ENCODE data around the gene MYO5B. TPM values are rescaled to one million over a fixed set of nuclear protein-coding genes. Genes with fewer than 3 reads are reported as not detected.
A peak's percentile ranks its signal among the peaks of the same experiment; 100 is the strongest.
"Not testable (repeated sequence)": the region's sequence is repeated elsewhere in the genome, so short reads cannot be mapped to it uniquely, and the experiment has no call there.

MYO5B gene
- total RNA-seq, 1 donor from 2014 or later: 46.2 TPM

DNA sequence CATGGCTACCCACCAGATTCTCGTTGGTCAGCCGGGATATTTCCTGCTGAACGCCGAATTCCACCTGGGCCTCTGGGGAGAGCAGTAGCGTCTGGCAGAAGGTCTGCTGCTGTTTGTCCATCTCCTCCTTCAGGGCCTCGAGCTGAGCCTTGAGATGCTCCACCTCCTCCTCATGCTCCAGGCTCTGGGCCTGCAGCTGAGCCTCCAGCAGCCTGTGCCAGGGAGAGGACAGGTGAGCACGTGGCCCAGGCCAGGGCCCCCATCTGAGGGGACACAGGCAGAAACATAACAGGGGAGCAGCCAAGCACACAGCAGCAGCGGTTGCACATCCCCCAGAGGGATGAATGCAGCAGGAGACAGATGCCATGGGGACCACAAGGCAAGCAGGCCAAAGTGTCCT is 341.5 kb downstream of the MYO5B start:
- peak; percentile 23 for DNase-seq (ENCODE audit: low spot score)

DNA sequence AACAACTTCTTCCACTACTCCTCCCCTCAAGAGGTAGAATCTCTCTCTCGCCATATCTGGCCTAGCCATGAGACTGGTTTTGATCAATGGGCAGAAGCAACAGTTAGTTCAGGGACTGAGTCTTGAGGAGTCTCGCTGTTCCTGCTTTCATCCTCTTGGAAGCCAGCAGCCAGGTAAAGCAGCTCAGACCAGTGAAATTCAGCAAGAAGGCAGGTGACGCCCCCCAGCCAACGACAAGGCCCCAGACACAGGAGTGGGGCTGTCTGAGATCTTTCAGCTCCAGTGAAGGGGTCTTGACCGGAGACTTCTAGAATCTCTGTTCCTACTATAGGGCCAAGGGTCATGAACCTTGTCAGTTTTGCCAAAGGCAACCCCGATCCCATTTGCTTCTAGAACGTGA is 341.9 kb downstream of the MYO5B start:
- no peak for DNase-seq (ENCODE audit: low spot score)

DNA sequence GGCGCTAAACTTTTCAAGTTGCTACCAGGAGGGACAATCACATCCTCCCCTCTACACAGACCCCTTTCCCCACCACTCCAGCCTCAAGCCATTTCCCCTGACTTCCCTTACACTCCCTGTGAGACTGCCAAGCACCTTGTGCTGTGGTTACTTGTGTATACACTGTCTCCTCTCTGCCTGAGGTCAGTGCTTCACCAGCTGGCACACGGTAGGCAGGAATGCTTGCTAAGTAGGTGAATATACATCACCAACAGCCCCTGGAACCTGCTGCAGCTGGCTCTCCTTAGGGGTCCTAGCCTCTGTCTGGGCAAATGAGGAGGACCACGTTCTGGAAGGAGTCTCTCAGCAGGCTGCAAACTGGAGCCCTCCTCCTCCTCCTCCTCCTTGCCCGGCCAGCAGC is 343.3 kb downstream of the MYO5B start:
- peak; percentile 19 for DNase-seq (ENCODE audit: low spot score)

DNA sequence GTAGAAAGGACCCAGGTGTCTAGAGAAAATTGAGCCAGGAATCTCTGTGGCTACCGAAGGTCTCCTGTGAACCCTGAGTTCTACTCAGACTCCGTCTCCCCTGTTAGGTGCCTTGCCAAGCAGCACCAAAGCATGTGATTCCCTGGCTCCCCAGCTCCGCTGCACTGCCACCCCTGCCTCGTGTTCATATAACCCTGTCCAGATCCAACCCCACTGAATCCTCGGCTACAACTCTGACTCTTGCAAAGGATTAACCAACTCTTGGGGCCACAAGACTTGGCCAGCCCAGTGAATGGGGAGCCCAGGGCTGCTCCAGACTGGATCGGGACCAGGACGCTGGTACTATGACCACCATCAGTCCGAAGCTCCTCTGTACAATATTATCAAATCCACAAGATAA is 344.3 kb downstream of the MYO5B start:
- peak; percentile 32 for DNase-seq (ENCODE audit: low spot score)

DNA sequence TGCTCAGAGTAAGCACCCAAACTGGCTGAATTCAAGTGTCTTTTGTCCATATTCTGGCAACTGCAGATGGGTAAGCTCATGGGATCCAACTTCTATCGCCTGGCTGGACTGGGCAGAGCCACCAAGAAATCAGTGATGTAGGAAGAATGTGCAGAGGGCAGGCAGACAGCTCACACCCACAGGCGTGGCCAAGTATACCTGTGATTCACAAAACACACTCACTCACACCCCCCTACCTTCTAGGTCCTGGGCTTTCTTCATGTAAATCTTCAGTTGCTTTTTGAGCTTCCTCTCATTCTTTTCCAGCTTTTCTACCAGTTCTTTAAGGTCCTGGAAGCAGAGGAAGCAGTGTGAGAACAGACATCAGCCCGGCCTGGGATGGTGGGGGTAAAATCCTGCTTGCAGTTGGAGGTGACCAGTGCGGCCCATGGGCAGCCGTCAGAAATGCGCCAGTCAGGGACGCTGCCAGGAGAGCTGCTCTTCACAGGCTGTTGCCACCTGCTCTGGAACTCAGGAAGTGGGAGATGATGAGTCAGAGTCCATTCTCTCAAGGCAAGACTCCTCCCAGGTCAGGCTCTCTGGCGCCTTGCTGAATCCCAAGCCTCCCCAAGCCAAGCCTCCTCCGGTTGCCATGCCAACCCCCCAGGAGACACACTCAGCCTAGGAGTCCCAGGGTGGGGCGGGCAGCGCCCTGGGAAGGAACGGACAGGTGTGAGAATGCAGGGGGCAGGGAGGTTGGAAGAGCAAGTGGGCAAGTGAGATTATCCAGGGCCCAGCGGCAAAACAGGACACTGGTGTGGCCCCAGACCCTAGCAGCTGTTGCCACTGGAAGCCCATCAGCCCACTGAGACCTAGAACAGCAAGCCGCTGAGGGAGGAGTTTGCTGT is 345.4 kb downstream of the MYO5B start:
- DNase-seq (ENCODE audit: low spot score): peak; percentile 54

DNA sequence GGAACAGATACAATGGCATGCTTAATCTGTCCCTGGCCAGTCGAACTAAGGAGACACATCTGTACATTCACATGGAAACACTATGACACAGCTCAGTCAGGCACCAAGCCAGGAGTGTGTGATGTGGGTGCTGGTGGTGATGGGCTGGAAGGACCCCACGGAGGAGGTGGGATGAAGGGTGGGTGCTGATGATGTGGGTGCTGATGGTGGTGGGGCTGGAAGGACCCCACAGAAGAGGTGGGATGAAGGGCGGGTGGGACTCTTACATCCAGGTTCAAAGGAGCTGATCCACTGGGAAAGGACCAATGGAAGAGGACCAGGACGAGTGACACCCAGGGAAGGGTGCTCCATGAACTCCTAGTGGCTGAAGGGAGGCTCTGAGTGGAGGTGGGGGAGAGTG is 346.8 kb downstream of the MYO5B start:
- peak; percentile 29 for DNase-seq (ENCODE audit: low spot score)

DNA sequence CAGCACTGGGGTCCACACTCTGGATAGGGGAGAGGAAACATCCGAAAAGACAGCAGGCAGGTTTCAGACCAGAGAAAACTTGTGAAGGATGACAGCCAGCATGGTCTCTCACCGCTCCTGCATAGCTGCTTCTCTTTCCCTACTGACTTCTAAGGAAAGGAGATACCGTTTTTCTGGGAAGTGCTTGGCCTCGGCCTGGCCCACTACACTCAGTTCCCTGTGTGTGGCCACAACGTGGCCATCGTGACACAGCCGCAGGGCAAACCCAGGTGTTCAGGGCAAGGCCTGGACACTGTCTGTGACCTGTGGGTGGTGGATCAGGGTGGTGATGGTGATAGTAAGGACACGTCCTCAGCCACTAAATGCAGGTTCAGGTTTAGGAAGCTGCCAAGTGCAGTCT is 347.4 kb downstream of the MYO5B start:
- peak; percentile 27 for DNase-seq (ENCODE audit: low spot score)

DNA sequence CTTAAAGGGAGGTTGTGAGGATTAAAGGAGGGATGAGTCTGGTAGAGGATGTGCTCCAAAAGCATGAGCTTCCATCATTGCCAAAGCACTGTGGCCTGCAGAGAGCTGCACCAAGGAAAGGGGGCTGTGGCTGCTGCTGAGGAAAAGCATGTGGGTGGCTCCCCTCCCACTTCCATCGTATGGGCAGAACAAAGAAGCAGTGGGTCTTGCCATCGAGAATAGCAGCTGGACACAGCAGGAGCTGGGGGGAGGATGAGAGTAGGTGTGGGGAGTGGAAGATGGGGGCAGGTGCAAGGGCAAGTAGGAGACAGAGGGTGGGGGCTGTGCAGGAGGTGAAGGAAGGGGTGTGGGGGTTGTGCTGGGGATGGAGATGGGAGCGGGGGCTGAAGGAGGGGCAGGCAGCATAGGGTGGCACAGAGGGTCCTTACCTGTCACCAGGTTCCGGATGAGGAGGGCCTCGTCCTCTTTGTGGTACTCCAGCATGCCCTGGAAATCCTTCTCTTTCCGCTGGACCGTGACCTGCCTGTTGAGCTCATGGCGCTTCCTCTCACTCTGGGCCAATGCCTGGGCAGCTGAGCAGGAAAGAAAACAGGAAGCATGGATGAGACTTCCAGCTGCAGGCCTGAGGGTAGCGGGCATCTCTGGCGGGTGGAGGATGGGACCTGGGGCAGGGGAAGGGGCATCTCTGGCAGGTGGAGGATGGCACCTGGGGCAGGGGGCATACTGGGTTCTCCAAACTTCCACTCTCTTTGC is 348.1 kb downstream of the MYO5B start:
- peak; percentile 30 for DNase-seq (ENCODE audit: low spot score)

DNA sequence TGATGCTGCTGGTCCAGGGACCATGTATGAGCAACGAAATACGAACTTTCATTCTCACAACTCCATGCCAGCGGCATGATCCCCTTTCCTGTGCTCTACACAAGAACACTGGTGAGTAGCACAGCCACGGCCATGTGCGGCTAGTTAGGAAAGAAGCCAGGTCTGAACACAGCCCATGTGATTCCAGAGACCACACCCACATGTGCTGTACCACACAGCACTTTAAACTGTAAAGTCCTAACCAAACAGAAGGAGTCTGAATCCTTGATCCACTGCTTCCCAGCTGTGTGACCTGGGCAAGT is 348.6 kb downstream of the MYO5B start:
- peak; percentile 38 for DNase-seq (ENCODE audit: low spot score)

DNA sequence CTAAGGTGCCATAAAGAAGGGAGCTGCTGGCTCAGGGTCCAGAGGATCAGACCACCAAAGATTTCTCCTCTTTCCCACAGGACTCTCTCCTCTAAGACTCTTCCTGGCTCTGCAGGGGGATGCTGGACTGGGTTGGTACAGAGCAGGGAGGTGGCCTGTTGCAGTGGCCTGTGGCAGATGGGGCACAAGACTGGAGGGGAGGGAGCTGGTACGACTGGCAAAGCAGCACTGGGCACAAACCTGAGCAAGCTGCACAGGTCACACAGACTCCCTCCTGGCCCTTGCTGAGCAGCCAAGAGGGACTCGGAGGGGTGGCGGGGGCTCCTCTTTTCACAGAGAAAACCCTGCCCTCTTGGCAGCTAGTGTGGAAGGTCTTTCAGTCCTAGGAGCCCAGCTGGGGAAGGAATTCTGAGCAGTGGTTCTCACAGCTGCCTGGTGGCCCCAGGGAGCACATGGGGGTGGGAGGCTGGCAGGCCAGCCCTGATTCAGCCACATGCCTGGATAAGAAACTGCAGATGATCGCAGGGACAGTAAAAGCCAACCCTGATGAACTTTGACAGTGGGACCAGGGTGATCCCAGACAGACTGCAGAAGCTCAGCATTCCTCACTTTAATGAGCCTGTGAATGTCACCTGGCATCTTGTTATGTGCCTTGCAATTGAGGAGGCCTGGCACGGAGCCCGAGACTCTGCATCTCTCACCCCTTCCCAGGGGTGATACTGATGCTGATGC is 349.2 kb downstream of the MYO5B start:
- DNase-seq (ENCODE audit: low spot score): peak; percentile 30

DNA sequence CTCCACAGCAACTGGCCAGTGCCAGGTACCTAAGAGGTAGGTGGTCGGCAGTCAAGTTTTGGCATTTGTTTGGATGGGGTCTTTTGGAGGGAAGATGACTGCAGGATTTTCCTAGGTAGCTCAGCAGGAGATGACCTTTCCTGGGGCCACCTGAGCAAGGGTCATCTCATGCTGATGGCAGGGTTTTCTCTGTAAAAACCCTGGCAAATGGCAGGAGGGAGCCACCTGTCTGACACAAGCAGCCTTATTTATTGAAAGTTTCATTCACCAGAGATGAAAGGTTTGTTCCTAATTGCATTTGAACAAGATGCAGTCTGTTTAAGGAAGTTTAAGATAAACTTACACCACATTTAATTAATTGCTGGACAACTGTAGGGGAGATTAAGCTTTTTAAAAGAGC is 350.0 kb downstream of the MYO5B start:
- DNase-seq (ENCODE audit: low spot score): no peak

DNA sequence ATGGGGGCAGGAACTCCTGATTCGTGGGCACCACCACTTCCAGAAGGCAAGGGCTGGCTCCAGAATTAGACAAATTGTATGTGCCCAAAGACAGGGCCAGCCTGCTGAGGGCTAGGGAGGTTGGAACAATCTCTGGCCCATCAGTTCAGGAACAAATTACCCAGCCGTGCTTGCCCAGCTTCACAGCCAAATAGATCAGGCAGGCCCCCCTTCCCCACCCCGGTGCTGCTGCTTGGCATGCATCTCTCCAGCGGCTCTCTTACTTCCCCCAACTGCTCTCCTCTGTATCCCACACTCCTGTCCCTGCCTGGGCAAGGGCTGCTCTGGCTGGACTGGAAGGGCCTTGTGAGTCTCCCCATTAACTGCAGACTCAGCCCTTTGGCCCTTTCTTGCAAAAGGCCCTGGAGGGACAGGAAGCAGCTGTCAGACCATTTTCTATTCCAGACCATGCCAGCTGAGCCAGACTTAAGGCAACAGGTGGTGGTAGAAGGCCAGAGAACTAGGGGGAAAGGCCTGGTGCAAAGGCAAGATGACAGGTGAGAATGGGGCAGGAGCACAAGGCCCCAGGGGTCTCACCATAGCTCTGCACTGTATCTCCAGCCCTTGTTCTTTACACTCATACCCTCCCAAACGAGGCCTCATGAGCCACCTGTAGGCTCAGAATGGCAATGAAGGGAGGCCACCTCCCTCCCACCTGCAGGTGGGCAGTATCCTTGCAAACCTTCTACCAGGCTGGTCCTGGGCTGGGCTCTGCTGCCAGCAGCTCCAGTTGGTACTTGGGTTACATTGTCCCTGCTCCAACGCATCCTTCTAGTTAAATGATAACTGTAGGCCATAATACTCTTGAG is 350.9 kb downstream of the MYO5B start:
- DNase-seq (ENCODE audit: low spot score): peak; percentile 29

DNA sequence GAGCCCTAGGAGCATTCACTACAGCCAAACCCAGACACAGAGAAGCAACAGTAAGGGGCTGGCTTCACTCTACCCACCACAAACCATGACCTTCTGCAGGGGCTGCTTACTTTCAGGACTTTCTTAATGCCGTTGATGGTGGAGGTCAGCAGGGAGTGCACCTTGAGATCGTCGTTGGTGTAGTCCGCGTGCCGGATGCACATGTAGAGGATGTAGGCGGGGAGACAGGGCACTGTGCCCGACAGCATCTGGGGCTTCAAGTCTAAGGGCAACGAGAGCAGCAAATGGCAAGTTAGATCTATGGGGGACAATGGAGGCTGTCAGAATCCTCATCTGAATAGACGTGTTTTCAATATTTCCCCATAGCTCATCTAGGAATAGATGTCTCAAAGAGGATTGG is 351.8 kb downstream of the MYO5B start:
- peak; percentile 31 for DNase-seq (ENCODE audit: low spot score)

DNA sequence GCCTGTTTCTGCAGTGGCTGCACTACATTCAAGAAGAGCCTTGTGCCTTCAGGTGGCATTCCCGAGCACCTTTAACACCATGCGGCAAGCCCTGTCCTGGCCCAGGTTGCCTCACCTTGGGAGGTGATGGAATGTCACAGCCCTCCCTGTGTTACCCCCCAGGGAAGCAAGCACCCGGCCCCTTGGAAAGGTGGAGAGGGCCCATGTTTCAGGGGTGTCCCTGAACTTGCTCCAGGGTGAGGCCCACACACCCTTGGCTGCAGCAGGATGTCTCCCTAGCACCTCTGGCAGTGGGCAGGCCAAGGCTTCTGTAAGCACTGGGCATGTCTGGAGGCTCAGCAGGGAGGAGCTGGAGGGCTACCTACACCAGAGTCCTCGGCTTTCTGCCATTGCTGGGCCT is 352.3 kb downstream of the MYO5B start:
- DNase-seq (ENCODE audit: low spot score): peak; percentile 39

DNA sequence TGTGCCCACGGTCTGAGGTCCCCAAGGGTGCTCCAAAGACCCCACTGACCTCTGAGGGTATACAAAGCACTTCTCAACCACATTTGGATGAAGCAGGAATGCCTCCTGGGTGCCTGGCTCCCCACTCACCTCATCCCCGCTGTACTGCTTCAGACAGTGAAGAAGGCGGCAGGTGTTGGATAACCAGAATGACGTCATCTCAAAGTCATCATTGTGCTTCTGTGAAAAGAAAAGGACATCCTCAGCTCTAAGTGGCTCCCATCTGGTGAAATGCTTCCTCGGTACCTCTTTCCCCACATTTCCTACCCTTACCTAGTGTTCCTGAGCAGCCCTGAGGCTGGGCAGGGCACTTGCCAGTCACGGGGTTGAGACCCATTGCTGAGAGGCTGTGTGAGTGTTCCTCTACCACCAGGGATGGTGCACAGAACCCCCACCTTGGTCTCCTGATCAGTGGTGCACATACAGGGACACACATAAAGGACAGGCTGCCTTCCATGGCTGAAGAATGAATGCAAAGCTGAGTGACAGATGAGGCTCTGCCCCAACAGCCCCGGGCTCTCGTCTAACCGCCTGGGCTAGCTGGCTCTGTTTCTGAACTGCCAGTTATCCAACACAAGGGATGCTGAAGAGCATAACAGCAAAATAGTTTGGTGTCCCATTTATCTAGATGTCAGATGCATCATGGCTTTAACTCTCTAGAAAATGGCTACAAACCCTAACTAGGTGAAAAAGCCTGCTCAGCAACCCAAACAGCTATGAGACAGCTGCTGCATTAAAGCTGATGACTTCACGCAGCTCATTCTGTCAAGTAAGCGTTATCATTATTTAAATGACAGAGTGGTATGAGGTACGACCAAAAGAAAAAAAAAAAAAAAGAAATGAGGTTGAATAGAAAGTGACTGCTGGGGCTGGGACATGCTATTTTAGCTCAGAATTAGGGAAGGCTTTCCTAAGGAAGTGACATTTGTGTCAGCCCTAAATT is 353.4 kb downstream of the MYO5B start:
- peak; percentile 41 for DNase-seq (ENCODE audit: low spot score)

DNA sequence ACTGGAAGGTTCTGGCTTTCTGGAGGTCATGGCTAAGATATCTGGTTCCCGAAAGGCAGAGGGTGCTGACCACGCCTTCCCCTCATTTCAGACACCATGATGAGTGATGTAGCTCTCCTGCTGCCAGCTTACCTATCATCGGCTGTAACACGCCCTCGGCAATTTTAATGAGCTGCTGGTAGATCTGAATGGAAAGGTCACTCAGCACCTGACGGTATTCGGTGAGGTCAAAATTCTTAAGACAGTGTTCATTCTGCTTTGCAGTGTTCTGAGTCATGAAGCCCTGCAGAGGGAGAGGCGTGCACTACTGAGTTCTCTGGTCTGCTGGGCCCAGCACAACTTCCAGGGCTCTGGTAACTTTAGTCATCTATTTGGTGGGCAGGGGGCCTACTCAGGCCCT is 355.9 kb downstream of the MYO5B start:
- DNase-seq (ENCODE audit: low spot score): no peak

DNA sequence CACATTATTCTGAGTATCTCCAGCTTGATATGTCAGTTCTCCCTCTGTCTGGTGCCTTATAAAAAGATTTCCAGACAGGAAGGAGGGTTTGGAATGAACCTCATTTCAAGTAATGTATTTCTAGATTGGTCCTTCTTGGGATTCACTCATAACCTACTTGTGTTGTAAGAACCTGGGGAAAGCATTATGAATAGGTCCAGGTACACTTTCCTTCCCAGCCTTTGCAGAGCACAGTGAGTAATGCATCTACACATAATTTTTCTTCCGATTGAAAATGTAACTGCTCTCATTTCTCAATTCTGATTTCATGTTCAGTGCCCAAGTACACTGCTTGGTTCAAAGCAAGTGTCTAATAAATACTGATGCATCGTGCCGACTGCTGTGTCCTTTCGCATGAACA is 356.6 kb downstream of the MYO5B start:
- DNase-seq (ENCODE audit: low spot score): no peak

DNA sequence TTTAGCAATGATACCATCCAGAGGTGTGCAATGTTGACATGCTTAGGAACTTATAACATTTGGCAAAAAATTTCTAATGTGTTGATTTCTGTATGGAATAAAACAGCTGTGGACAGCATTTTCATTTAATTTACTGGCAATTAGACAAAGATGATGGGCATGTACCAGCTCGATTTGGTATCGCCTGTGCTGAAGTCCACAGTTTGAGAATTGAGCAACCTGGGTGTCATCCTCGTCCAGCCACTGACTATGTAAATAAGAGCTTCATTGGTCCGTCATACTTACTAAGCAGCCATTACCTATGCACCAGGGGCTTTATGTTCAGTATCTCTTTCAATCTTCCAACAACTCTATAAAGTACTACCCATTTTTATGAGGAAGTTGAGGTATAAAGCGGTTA is 357.1 kb downstream of the MYO5B start:
- no peak for DNase-seq (ENCODE audit: low spot score)

DNA sequence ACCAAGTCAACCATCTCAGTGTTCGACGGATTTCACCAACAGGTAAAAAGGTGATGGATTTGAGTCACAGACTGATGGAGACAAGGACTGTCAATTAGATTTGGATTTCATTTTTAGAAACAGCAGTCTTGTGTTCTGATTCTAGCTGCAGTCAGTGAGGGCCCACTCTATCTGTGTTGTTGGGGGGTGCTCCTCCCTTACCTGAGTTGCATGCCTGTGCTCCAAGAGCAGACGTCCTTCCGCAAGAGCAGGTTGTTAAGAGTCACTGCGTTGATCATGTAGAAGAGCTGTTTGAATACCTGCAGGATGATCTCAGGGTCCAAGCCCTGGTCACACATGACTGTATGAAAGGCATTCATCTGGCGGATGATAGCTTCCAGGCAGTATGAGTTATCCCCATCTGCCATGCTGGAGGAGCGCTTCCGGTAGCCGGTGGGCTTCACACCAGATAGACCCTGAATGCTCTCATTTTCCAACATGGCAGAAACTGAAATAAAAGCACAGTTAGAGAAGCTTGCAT is 357.6 kb downstream of the MYO5B start:
- DNase-seq (ENCODE audit: low spot score): not testable (repeated sequence)

DNA sequence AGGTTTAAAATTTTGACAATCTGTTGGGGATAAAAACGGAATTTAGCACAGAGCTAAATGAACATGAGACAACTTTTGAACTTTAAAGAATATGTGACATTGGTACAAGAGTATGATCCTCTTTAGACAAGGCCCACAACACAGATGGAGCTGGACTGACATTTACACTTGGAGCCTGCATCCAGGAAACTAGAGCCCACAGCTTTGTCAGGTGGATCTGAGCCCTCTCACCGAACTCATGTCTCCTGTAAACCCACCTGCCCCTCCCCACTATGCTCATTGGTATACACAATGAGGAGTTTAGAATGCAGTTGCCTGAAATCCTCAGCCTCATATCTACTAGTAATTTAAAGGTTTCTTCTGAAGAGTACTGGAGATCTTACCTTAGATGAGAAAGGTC is 359.5 kb downstream of the MYO5B start:
- DNase-seq (ENCODE audit: low spot score): no peak

Measured in ureter (tissue), 1 donor.